ENCODE results near the gene TBC1D8. TPM values are rescaled to one million over a fixed set of nuclear protein-coding genes. Genes with fewer than 3 reads are reported as not detected.

The TBC1D8 gene
- total and polyA plus RNA-seq, 2 of the 8 experiments (the other 6 are each of a cell fraction or from before 2014, with no cell fraction given) = 20.8 to 21.8 TPM

DNA sequence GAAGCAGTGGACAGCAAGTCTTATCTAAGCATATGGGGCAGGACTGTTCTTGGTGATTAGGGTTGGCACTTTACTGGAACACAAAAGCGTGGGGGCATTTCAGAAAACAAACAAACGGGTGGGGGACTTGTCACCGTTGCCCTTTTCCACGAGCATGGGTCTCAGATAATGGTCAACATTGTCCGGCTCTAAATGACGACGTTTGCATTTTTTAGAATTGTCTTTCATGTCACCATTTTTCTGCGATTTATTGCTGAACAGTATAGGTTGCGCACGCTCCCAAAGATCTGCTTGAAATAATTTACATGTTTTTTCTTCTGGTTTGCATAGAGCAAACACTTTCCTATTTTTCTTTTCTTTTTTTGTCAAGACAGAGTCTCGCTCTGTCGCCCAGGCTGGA, 46.6 kb upstream of the TBC1D8 start:
- Histone ChIP-seq H4K20me1 (replicated peaks in 1 of 2; ENCODE audit: control insufficient read depth in 1 of 2, insufficient read depth in 2 of 2, low read length in 2 of 2) (no peaks in the 10 kb centered on the region), H2BK12ac (ENCODE audit: low read depth, low read length) (no peak overlapping the region), H3K4me2 (ENCODE audit: insufficient read depth in 1 of 2, low read depth in 2 of 2, low read length in 2 of 2) (no peak overlapping the region), H3K4me1 (replicated peaks in 1 of 4; ENCODE audit: control insufficient read depth in 3 of 4, insufficient read depth in 4 of 4, low read length in 3 of 4) (no peaks in the 10 kb centered on the region; a peak in 1 of 7 replicates), H3K36me3 (ENCODE audit: control insufficient read depth in 2 of 4, insufficient read depth in 4 of 4, low read length in 3 of 4) (no peaks in the 10 kb centered on the region), H3K9me3 (ENCODE audit: insufficient read depth in 2 of 2, low read depth in 1 of 2, low read length in 1 of 2) (no peaks in the 10 kb centered on the region; a peak in 1 of 4 replicates), H2BK120ac (replicated peaks; ENCODE audit: low read depth, low read length) (no peak overlapping the region), H2AFZ (ENCODE audit: low read length) (no peak overlapping the region), H3K9ac (replicated peaks in 1 of 4; ENCODE audit: extremely low read depth in 1 of 4, low read depth in 3 of 4, low read length in 3 of 4) (no peak overlapping the region), H3K4ac (replicated peaks; ENCODE audit: insufficient read length, low read depth, low read length) (no peak overlapping the region), H2AK5ac (ENCODE audit: low read depth, low read length) (no peak overlapping the region), H3K56ac (replicated peaks; ENCODE audit: insufficient read length, low read depth, low read length) (no peak overlapping the region), H3K27ac (ENCODE audit: low read depth, low read length) (no peak overlapping the region), H2BK15ac (ENCODE audit: low read length) (no peak overlapping the region), H3K79me2 (ENCODE audit: control insufficient read depth in 1 of 2, insufficient read depth in 2 of 2, low read length in 2 of 2) (no peaks in the 10 kb centered on the region), H3K18ac (ENCODE audit: extremely low read depth, low read length) (no peak overlapping the region), H4K5ac (ENCODE audit: insufficient read length, low read depth, low read length) (no peak overlapping the region), H3K79me1 (ENCODE audit: low read depth, low read length) (no peaks in the 10 kb centered on the region), H3K4me3 (ENCODE audit: extremely low read depth in 1 of 4, insufficient read depth in 2 of 4, low read depth in 3 of 4, low read length in 4 of 4) (no peak overlapping the region), H4K91ac (replicated peaks; ENCODE audit: insufficient read length, low read length) (no peak overlapping the region), H4K8ac (ENCODE audit: extremely low read depth, insufficient read depth, low read length) (no peak overlapping the region), H2BK20ac (ENCODE audit: low read length) (no peak overlapping the region), H3K23ac (ENCODE audit: insufficient read length) (no peak overlapping the region), H3K14ac (ENCODE audit: insufficient read length) (no peak overlapping the region), H2BK5ac (ENCODE audit: low read depth, low read length) (no peak overlapping the region), H3K23me2 (ENCODE audit: low read depth, low read length) (no peaks in the 10 kb centered on the region), H3K27me3 (replicated peaks in 1 of 4; ENCODE audit: control insufficient read depth in 3 of 4, extremely low read depth in 1 of 4, insufficient read depth in 3 of 4, low read length in 3 of 4) (no peaks in the 10 kb centered on the region)
- no peak for TF ChIP-seq NANOG (IDR thresholded peaks at IDR 0.05; ENCODE audit: insufficient read depth, low read depth, low read length, poor library complexity, severe bottlenecking)
- TF ChIP-seq CHD1 (IDR thresholded peaks at IDR 0.05; ENCODE audit: low read depth, low read length) = no peak
- no peak for TF ChIP-seq ASH2L (IDR thresholded peaks at IDR 0.05; ENCODE audit: low read length)
- TF ChIP-seq TBP (IDR thresholded peaks at IDR 0.05; ENCODE audit: low read depth, low read length) = no peak
- FAIRE-seq (no peak), DNase-seq (ENCODE audit: low read depth in 1 of 2, low spot score in 2 of 2) (no peak)
- ChIA-PET POLR2A (ENCODE audit: partially characterized antibody) (no interaction called here), CTCF (ENCODE audit: partially characterized antibody) (interaction anchor here (0.6 to 10.3 kb wide), 6 partner anchors 9 to 175 kb away, joined by 3 to 136 read pairs (median 6); no protein-coding TSS in a partner anchor)
- WGBS, 2 experiments (ENCODE audit: extremely low coverage in 1 of 2, insufficient coverage in 1 of 2, insufficient read length in 1 of 2, insufficient replicate concordance in 2 of 2, low coverage in 1 of 2, low lambda C conversion rate in 2 of 2, missing lambda C conversion rate in 1 of 2) = 96% methylated on average over 12 of the region's 12 CpGs; no CpG with 5 or more reads in 1 of the 2 experiments
